Skeletal muscle satellite cell (primary cell): ENCODE results near the gene GIPC3.
A peak's percentile ranks its signal among the peaks of the same experiment; 100 is the strongest.
"Not testable (repeated sequence)": the region's sequence is repeated elsewhere in the genome, so short reads cannot be mapped to it uniquely, and the experiment has no call there.

Experiments used
- H3K27me3 ChIP-seq: 2 replicates; pipeline ENCODE4 v1.7.0; 2013; ENCODE audit warnings: low read length; ENCODE audit not compliant: control insufficient read depth, insufficient read depth
- H3K36me3 ChIP-seq: 2 replicates; pipeline ENCODE4 v1.7.0; 2013; ENCODE audit warnings: mild to moderate bottlenecking, control low read depth, low read length; ENCODE audit not compliant: insufficient read depth
- H3K4me1 ChIP-seq: 2 replicates; pipeline ENCODE4 v1.7.0; 2013; ENCODE audit warnings: low read length; ENCODE audit not compliant: control insufficient read depth, insufficient read depth
- H3K4me2 ChIP-seq: 2 replicates; pipeline ENCODE4 v1.7.0; 2013; ENCODE audit warnings: mild to moderate bottlenecking, low read length
- H3K4me3 ChIP-seq: 2 replicates; pipeline ENCODE4 v1.7.0; 2013; ENCODE audit warnings: low read length
- H3K9ac ChIP-seq: 2 replicates; pipeline ENCODE4 v1.7.0; 2013; ENCODE audit warnings: mild to moderate bottlenecking, low read depth, low read length, moderate library complexity
- H3K9me3 ChIP-seq: replicated peaks from 2 replicates; pipeline ENCODE4 v1.7.0; 2013; ENCODE audit warnings: mild to moderate bottlenecking, control low read depth, low read length

Gene GIPC3

DNA sequence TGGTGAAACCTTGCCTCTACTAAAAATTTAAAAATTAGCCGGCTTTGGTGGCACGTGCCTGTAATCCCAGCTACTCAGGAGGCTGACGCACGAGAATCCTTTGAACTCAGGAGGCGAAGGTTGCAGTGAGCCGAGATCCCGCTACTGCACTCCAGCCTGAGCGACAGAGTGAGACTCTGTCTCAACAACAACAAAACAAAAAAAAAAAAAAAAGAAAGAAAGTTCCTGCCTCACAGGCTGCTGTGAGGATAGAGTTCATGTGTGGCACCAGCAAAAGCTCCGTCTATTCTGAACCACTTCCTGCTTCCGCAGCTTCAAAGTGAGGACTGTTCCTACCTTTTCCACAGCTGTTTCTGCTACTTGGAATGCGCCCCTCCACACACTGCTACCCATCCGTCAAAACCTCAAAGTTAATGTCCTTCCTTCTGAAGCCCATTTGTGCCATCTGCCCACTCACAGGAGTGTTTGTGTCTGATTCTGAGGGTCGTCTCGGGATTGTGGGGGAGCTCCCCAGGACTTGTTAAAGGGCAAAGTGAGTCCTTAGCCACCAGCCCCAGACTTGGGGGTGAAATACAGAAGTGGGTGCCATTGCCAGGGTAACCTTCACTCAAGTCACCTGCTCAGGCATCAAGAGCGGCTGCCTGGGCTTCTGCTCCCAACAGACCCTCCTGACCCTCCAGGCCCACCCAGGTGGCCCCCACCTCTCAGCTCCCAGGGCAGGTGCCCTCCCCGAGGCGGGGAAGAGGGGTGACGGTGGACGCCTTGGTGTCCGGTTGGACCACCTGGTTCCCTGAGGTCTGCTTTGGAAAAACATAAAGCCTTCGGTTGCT, 30.8 kb upstream of the GIPC3 start:
- H3K4me2 ChIP-seq, result no peak overlapping the region
- no peak overlapping the region for H3K9ac ChIP-seq
- H3K4me3 ChIP-seq, result no peak overlapping the region
- peaks cover 18% of the 10 kb centered on the region for H3K4me1 ChIP-seq
- no peaks in the 10 kb centered on the region for H3K9me3 ChIP-seq
- no peaks in the 10 kb centered on the region for H3K27me3 ChIP-seq
- no peaks in the 10 kb centered on the region for H3K36me3 ChIP-seq

DNA sequence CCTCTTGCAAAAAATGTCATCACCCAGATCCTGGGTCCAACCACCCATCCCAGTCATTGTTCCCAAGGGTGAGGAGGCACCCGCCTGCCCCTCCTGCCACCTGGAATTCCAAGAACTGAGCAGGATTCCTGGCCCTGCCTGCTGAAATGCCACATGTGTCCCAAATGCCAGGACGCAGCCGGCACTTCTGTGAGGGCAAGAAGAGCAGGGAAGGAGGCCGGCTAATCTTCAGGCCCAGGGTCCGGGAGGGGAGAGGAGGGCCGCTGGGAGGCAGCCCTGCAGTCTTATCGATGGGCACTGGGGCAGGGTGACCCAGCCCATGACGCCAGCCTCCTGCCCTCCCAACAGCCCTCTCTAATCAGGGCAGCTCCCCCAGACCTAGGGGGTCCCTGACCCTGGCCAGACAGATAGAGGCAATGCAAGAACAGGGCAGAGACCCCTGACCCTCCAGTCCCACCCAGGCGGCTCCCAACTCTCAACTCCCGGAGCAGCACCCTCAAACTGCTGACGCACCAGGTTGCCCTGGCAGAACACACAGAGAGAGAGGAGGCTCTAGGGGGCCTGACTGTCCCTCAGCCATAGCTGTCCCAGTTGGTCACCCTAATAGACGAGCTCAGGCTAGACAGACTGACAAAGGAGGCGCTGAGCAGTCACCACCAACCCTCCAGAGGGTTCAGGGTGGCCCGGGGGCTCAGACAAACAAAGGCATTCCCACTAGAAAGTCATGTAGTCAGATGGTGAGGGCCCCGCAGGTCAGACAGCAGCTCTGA, 29.4 kb upstream of the GIPC3 start:
- peak overlapping the region; percentile 75 for H3K9ac ChIP-seq

DNA sequence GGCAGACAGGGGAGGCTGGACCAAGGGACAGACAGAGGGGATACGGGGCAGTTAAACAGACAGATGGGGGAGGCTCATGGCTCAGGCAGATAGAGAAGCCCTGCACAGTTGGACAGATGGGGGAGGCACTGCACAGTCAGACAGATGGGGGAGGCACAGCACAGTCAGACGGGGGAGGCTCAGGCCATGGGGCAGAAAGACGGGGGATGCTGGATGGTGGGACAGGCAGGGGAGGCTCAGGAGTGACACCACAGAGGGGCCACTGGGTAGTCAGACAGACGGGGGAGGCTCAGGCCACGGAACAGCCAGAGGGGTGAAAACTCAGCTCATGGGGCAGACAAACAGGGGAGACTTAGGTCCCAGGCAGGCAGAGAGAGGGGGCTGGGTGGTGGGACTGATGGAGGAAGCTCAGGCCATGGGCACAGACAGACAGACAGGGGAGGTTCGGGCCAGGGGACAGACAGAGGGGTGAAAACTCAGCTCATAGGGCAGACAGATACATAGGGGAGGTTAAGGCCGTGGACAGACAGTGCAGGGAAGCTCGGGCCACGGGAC, 28.8 kb upstream of the GIPC3 start:
- Histone ChIP-seq H3K4me3 (peak overlapping the region; percentile 77), H3K9ac (peak overlapping the region; percentile 75), H3K4me1 (peaks cover 18% of the 10 kb centered on the region), H3K36me3 (no peaks in the 10 kb centered on the region), H3K27me3 (no peaks in the 10 kb centered on the region), H3K9me3 (no peaks in the 10 kb centered on the region), H3K4me2 (peak overlapping the region; percentile 99)

More for the DNA sequence above, 29.4 kb upstream of the GIPC3 start:
- Histone ChIP-seq H3K4me3 (peak overlapping the region; percentile 77), H3K4me1 (peaks cover 18% of the 10 kb centered on the region), H3K27me3 (no peaks in the 10 kb centered on the region), H3K36me3 (no peaks in the 10 kb centered on the region), H3K4me2 (peak overlapping the region; percentile 99), H3K9me3 (no peaks in the 10 kb centered on the region)

DNA sequence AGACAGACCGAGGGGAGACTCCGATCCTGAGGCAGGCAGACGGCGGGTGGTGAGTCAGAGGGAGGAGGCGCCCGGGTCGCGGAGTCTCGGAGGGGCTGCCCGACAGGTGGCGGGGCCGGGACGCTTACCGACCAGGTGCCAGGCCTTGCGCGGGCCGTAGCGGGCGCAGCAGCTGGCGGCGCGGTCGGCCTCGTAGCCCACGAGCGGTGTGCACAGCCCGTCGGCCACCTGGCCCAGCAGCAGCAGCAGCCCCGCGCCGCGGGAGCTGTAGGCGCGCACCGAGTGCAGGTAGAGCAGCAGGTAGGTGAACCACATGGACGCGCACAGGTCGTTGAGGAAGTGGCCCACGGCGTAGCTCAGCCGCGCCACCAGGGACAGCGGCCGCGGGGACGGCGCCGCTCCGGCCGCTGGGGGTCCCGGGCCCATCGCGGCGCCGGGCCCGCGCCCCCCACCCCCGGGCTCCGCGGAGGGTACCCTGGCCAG, 28.3 kb upstream of the GIPC3 start:
- H3K4me3 ChIP-seq, result peak overlapping the region; percentile 77
- H3K36me3 ChIP-seq, result no peaks in the 10 kb centered on the region
- peak overlapping the region; percentile 99 for H3K4me2 ChIP-seq
- peaks cover 18% of the 10 kb centered on the region for H3K4me1 ChIP-seq
- peak overlapping the region; percentile 75 for H3K9ac ChIP-seq
- no peaks in the 10 kb centered on the region for H3K9me3 ChIP-seq
- no peaks in the 10 kb centered on the region for H3K27me3 ChIP-seq

DNA sequence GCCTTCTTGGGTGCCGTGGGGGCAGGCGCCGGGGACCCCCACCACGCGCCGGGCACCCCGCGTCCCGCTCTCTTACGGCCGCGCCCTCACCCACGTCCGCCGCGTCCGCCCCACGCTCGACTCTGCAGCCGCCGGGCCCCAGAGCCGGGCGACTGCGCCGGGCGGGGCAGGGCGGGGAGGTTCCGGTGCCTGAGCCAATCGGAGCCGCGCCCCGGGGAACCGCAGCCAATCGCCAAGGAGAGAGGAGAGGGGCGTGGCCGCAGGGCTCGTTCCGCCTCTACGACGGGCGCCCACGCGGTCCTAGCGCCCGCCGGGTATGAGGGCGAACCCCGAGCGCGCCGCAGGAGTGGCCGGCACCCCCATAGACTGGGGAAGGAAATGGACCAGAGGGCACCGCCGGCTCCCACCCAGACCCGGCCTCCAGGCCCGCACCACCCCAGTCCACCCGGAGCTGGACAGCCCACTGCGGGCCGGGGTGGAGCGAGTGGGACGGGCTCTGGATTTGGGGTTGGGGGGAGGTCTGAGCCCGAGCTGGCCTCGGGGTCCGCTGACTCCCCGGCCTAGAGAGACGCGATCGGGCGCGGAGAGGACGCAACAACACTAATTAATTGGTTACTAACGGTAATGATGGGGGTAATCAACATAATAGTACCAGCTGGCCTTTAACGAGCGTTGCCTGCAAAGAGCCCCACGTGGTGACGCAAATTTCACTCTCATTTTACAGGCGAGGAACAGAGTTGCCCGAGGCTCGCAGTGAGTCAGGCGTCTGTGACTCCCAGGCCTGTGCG, 27.6 kb upstream of the GIPC3 start, which contains the start of gene MFSD12:
MFSD12 (minus strand) TSS at position 126 of the 788 bp plus-strand sequence. CDS start 183 bp downstream, outside the sequence.
- H3K4me1 ChIP-seq, result peaks cover 18% of the 10 kb centered on the region
- no peaks in the 10 kb centered on the region for H3K9me3 ChIP-seq
- H3K36me3 ChIP-seq, result no peaks in the 10 kb centered on the region
- peak within 1 kb of the TSS; percentile 80 for H3K9ac ChIP-seq
- H3K4me2 ChIP-seq, result peak within 1 kb of the TSS; percentile 99
- H3K4me3 ChIP-seq, result peak within 1 kb of the TSS; percentile 77
- H3K27me3 ChIP-seq, result no peaks in the 10 kb centered on the region

DNA sequence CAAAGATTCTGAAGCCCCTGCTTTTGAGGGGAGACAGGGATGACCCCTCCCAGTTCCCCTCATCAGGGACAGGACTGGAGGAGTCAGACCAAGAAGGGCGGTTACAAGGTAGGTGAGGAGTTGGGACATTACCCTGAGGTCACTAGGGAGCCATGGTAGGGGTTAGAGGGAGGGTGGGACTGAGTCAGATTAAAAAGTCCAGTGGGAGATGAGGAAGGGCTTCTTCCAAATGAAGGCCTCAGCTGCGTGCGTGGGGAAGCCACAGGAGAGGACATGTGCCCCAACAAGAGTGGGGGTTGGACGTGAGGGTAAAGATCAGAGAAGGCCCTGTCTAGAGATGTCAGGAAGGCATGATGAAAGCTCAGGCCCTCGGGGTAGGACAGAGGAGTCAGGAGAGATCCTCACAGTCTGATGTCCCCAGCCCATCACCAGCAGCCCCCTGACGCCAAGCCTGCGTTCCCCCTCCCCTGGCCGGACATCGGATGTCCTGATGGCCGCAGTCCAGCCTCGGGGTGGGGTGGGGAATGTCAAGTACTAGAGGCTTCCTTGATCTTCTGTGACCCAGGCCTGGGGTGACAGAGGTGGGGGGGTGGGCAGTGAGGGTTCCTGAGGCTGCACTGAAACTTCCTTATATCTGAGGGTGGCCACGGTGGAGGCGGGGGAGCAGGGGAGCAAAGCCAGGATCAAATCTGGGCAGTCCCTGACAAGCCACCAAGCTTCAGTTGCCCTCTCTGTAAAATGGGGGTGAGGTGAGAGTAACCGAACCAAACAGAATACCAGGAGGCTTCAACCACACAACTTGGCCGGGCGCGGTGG, 21.4 kb upstream of the GIPC3 start:
- Histone ChIP-seq H3K9ac (no peak overlapping the region), H3K9me3 (no peaks in the 10 kb centered on the region), H3K4me2 (no peak overlapping the region), H3K36me3 (no peaks in the 10 kb centered on the region), H3K27me3 (no peaks in the 10 kb centered on the region), H3K4me3 (no peak overlapping the region), H3K4me1 (peaks cover 4% of the 10 kb centered on the region)

DNA sequence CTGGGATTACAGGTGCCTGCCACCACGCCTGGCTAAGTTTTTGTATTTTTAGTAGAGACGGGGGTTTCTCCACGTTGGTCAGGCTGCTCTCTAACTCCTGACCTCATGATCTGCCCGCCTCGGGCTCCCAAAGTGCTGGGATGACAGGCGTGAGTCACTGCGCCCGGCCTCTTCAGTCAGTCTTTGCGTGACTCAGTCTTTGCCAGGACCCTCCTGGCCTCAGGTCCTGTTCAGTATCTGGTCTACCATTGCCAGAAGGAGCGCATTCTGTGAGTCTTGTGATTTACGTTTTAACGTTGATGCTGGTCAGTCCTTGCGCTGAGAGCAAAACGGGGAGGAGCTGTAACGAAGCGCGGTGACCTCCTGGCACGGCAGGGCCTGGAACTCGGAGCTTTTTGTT, 20.1 kb upstream of the GIPC3 start:
- Histone ChIP-seq H3K4me3 (no peak overlapping the region), H3K27me3 (no peaks in the 10 kb centered on the region), H3K4me2 (peak overlapping the region; percentile 48), H3K4me1 (peaks cover 4% of the 10 kb centered on the region), H3K9ac (no peak overlapping the region), H3K9me3 (no peaks in the 10 kb centered on the region), H3K36me3 (no peaks in the 10 kb centered on the region)

DNA sequence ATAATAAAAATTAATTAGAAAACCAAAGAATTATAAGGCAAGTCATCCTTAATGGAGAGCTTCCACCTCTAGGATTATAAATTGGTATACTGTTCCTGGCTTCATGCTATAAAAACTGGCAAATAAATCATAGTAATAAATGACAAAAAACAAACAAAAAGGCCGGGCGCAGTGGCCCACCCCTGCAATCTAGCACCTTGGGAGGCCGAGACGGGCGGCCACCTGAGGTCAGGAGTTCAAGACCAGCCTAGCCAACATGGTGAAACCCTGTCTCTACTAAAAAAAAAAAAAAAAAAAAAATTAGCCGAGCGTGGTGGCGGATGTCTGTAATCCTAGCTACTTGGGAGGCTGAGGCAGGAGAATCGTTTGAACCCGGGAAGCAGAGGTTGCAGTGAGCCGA, 15.2 kb upstream of the GIPC3 start:
- H3K9me3 ChIP-seq, H3K27me3 ChIP-seq, H3K36me3 ChIP-seq, H3K4me2 ChIP-seq, H3K4me3 ChIP-seq, H3K4me1 ChIP-seq, H3K9ac ChIP-seq: not testable (repeated sequence)

DNA sequence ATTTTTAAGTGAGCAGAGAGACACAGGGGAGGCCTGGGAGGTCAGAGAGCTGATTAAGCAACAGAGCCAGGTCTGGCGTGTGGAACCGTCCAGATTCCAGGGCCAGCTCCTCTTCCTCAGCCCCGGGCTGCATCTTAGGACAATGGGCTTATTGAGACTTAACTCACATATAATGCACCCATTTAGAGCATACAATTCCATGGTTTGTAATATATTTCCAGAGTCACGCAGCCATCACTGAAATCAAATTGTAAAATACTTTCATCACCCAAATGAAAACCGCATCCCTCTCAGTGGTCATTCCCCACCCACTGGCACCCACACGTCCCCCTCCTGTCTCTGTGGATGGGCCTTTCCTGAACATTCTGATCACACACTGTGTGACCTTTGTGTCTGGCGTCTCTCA, 14.7 kb upstream of the GIPC3 start:
- Histone ChIP-seq H3K4me1 (peaks cover 5% of the 10 kb centered on the region), H3K9ac (no peak overlapping the region), H3K36me3 (peaks cover 12% of the 10 kb centered on the region), H3K9me3 (no peaks in the 10 kb centered on the region), H3K4me2 (no peak overlapping the region), H3K27me3 (no peaks in the 10 kb centered on the region), H3K4me3 (no peak overlapping the region)

DNA sequence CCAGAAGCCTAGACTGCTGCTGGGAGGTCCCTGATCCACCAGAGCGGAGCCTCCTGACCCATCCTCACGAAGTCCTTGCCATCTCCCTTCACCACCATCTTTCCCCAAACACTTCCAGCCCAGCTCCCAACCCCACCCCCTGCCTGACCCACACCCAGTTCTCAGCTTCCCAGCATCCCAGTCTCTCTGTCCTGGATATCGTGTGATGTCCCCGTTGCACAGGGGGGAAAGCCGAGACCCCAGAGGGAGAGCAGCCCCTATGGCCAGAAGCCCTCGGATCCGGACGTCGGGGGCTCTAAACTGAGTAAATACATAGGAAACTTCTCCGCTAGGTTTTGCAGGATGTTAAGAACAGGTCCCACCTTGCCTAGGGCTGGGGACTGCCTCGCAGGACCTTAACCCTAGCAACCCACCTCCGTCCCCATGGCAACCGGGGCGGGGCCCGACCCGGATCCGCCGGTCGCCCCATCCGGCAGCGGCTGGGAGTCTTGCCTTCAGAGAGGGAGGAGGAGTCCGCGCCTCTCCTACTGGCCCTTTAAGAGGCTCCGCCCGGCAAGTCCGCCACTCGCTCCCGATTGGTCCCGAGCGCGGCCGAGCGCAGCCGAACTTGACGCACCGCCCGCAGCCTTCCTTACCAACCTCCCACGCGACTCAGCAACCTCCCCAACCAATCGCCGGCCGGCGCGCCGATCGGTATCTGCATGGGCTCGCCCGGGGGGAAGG, 13.0 kb upstream of the GIPC3 start:
- Histone ChIP-seq H3K4me1 (peaks cover 5% of the 10 kb centered on the region), H3K36me3 (peaks cover 19% of the 10 kb centered on the region), H3K9ac (peak overlapping the region; percentile 78), H3K4me3 (peak overlapping the region; percentile 70), H3K9me3 (no peaks in the 10 kb centered on the region), H3K4me2 (peak overlapping the region; percentile 82), H3K27me3 (no peaks in the 10 kb centered on the region)
